ENCODE data around the gene RHOT2.

RHOT2 gene

GRCh38 chr16:629185-629832, 38.6 kb upstream of the RHOT2 start:
- Histone ChIP-seq H3K36me3 (ENCODE audit: control insufficient read depth in 4 of 4, insufficient read depth in 4 of 4, low read length in 3 of 4) (peaks cover 3 to 60% (median 28%) of the 10 kb centered on the region in 4 experiments), H3K4me1 (ENCODE audit: control extremely low read depth in 1 of 4, control insufficient read depth in 4 of 4, insufficient read depth in 4 of 4, low read length in 3 of 4) (peaks cover 0 to 8% (median 7%) of the 10 kb centered on the region in 4 experiments), H3K27ac (ENCODE audit: insufficient read depth in 1 of 2, low read depth in 1 of 2, low read length in 2 of 2, poor library complexity in 1 of 2, severe bottlenecking in 2 of 2) (no peak overlapping the region), H3K4me3 (ENCODE audit: control insufficient read depth in 1 of 7, extremely low read depth in 1 of 7, insufficient read depth in 4 of 7, low read depth in 2 of 7, low read length in 6 of 7) (no peak overlapping the region), H3K9me3 (ENCODE audit: control extremely low read depth in 1 of 5, control insufficient read depth in 4 of 5, insufficient read depth in 2 of 5, low read depth in 1 of 5, low read length in 4 of 5) (no peaks in the 10 kb centered on the region), H3K27me3 (replicated peaks in 2 of 5; ENCODE audit: control insufficient read depth in 4 of 5, insufficient read depth in 5 of 5, low read length in 4 of 5) (peaks cover 0 to 7% (median 0%) of the 10 kb centered on the region in 5 experiments)
- 96% methylated on average over 27 of the region's 29 CpGs for WGBS (ENCODE audit: insufficient coverage)
- DNase-seq: no peak
- ChIA-PET CTCF (no interaction called here), POLR2A (no interaction called here)

DNA sequence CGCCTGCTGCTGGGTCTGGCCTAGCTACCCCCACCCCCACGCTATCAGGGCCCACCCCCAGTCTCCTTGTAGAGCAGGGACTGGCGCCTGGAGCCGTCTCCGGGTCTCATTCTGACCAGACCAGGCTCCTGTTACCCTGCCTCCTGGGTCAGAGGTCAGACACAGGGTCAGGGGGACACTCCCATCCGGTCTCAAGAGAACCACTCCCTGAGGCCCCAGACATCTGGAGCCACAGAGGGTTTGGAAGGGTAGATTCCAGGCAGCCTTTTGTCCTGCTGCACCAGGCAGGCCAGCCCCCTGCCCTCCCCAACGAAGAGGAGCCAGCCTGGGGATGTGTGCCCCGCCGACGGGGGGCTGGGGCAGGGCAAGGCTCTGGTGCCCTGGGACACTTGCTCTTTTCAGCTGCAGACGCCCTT, 38.1 kb upstream of the RHOT2 start:
- H3K4me1 ChIP-seq (ENCODE audit: control extremely low read depth in 1 of 4, control insufficient read depth in 4 of 4, insufficient read depth in 4 of 4, low read length in 3 of 4): peaks cover 0 to 9% (median 7%) of the 10 kb centered on the region in 4 experiments
- H3K4me3 ChIP-seq (ENCODE audit: control insufficient read depth in 1 of 7, extremely low read depth in 1 of 7, insufficient read depth in 4 of 7, low read depth in 2 of 7, low read length in 6 of 7): no peak overlapping the region
- no peaks in the 10 kb centered on the region for H3K9me3 ChIP-seq (ENCODE audit: control extremely low read depth in 1 of 5, control insufficient read depth in 4 of 5, insufficient read depth in 2 of 5, low read depth in 1 of 5, low read length in 4 of 5)
- peaks cover 3 to 63% (median 31%) of the 10 kb centered on the region in 4 experiments for H3K36me3 ChIP-seq (ENCODE audit: control insufficient read depth in 4 of 4, insufficient read depth in 4 of 4, low read length in 3 of 4)
- POLR2A ChIA-PET: no interaction called here
- WGBS (ENCODE audit: insufficient coverage): 80% methylated on average over 9 of the region's 11 CpGs
- H3K27ac ChIP-seq (ENCODE audit: insufficient read depth in 1 of 2, low read depth in 1 of 2, low read length in 2 of 2, poor library complexity in 1 of 2, severe bottlenecking in 2 of 2): no peak overlapping the region
- no peak for DNase-seq
- CTCF ChIA-PET: no interaction called here
- peaks cover 0 to 7% (median 0%) of the 10 kb centered on the region in 5 experiments for H3K27me3 ChIP-seq (replicated peaks in 2 of 5; ENCODE audit: control insufficient read depth in 4 of 5, insufficient read depth in 5 of 5, low read length in 4 of 5)

- Histone ChIP-seq H3K9me3 (ENCODE audit: control extremely low read depth in 1 of 5, control insufficient read depth in 4 of 5, insufficient read depth in 2 of 5, low read depth in 1 of 5, low read length in 4 of 5) (no peaks in the 10 kb centered on the region), H3K27ac (ENCODE audit: insufficient read depth in 1 of 2, low read depth in 1 of 2, low read length in 2 of 2, poor library complexity in 1 of 2, severe bottlenecking in 2 of 2) (no peak overlapping the region), H3K27me3 (replicated peaks in 2 of 5; ENCODE audit: control insufficient read depth in 4 of 5, insufficient read depth in 5 of 5, low read length in 4 of 5) (peaks cover 0 to 7% (median 0%) of the 10 kb centered on the region in 5 experiments), H3K36me3 (ENCODE audit: control insufficient read depth in 4 of 4, insufficient read depth in 4 of 4, low read length in 3 of 4) (peaks cover 1 to 58% (median 31%) of the 10 kb centered on the region in 4 experiments), H3K4me1 (ENCODE audit: control extremely low read depth in 1 of 4, control insufficient read depth in 4 of 4, insufficient read depth in 4 of 4, low read length in 3 of 4) (peaks cover 0 to 14% (median 12%) of the 10 kb centered on the region in 4 experiments), H3K4me3 (ENCODE audit: control insufficient read depth in 1 of 7, extremely low read depth in 1 of 7, insufficient read depth in 4 of 7, low read depth in 2 of 7, low read length in 6 of 7) (no peak overlapping the region)
- 50% methylated on average over 24 of the region's 29 CpGs for WGBS (ENCODE audit: insufficient coverage)
- POLR2A ChIA-PET: no interaction called here
- no peak for DNase-seq
- CTCF ChIA-PET: no interaction called here
Measured at GRCh38 chr16:630249-630814, 37.6 kb upstream of the RHOT2 start.

DNA sequence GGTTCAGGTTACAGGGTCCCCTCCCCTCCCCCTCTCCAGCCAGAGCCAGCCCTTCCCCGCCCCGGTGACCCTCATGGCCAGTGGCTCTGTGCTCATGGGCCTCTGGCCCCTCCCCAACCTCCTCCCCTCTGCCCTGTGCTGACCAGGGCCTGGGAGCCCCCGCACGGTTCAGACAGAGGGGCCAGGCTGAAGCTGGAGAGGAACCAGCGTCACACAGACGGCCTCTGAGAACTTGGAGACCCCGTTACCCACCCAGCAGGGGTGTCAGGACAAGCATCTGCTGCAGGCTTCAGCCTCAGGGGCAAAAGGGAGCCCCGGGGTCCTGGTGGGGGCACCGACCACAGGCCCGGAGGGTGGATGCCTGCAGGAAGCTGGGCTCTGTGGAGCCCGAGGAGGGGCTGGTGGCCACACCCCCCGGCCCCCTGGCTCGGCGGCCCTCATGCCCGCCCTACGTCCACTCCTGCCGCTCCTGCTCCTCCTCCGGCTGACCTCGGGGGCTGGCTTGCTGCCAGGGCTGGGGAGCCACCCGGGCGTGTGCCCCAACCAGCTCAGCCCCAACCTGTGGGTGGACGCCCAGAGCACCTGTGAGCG, 37.0 kb upstream of the RHOT2 start, which contains the start of gene WFIKKN1:
WFIKKN1 (plus strand) TSS at position 171 of the 591 bp plus-strand sequence; CDS start at position 440, 269 bp downstream.
- Histone ChIP-seq H3K9me3 (ENCODE audit: control extremely low read depth in 1 of 5, control insufficient read depth in 4 of 5, insufficient read depth in 2 of 5, low read depth in 1 of 5, low read length in 4 of 5) (no peaks in the 10 kb centered on the region), H3K36me3 (ENCODE audit: control insufficient read depth in 4 of 4, insufficient read depth in 4 of 4, low read length in 3 of 4) (peaks cover 0 to 52% (median 29%) of the 10 kb centered on the region in 4 experiments), H3K27me3 (replicated peaks in 2 of 5; ENCODE audit: control insufficient read depth in 4 of 5, insufficient read depth in 5 of 5, low read length in 4 of 5) (peaks cover 0 to 7% (median 0%) of the 10 kb centered on the region in 5 experiments), H3K4me1 (ENCODE audit: control extremely low read depth in 1 of 4, control insufficient read depth in 4 of 4, insufficient read depth in 4 of 4, low read length in 3 of 4) (peaks cover 0 to 18% (median 18%) of the 10 kb centered on the region in 4 experiments), H3K27ac (ENCODE audit: insufficient read depth in 1 of 2, low read depth in 1 of 2, low read length in 2 of 2, poor library complexity in 1 of 2, severe bottlenecking in 2 of 2) (no peak within 1 kb of the TSS), H3K4me3 (ENCODE audit: control insufficient read depth in 1 of 7, extremely low read depth in 1 of 7, insufficient read depth in 4 of 7, low read depth in 2 of 7, low read length in 6 of 7) (peak within 1 kb of the TSS in 1 of 7 experiments; percentile 16)
- POLR2A ChIA-PET: interaction anchor here (0.6 kb wide), 1 partner anchor 10 kb away, joined by 4 read pairs; no protein-coding TSS in a partner anchor
- WGBS (ENCODE audit: insufficient coverage): 5% methylated on average over 18 of the region's 23 CpGs
- peak in 2 of 3 donors; percentile 22 to 30 for DNase-seq
- CTCF ChIA-PET: no interaction called here

- peaks cover 0 to 7% (median 0%) of the 10 kb centered on the region in 5 experiments for H3K27me3 ChIP-seq (replicated peaks in 2 of 5; ENCODE audit: control insufficient read depth in 4 of 5, insufficient read depth in 5 of 5, low read length in 4 of 5)
- H3K36me3 ChIP-seq (ENCODE audit: control insufficient read depth in 4 of 4, insufficient read depth in 4 of 4, low read length in 3 of 4): peaks cover 0 to 45% (median 25%) of the 10 kb centered on the region in 4 experiments
- H3K4me3 ChIP-seq (ENCODE audit: control insufficient read depth in 1 of 7, extremely low read depth in 1 of 7, insufficient read depth in 4 of 7, low read depth in 2 of 7, low read length in 6 of 7): no peak overlapping the region
- CTCF ChIA-PET: no interaction called here
- H3K27ac ChIP-seq (ENCODE audit: insufficient read depth in 1 of 2, low read depth in 1 of 2, low read length in 2 of 2, poor library complexity in 1 of 2, severe bottlenecking in 2 of 2): no peak overlapping the region
- no peaks in the 10 kb centered on the region for H3K9me3 ChIP-seq (ENCODE audit: control extremely low read depth in 1 of 5, control insufficient read depth in 4 of 5, insufficient read depth in 2 of 5, low read depth in 1 of 5, low read length in 4 of 5)
- WGBS (ENCODE audit: insufficient coverage): 76% methylated on average over 8 of the region's 9 CpGs
- POLR2A ChIA-PET: no interaction called here
- no peak for DNase-seq
- H3K4me1 ChIP-seq (ENCODE audit: control extremely low read depth in 1 of 4, control insufficient read depth in 4 of 4, insufficient read depth in 4 of 4, low read length in 3 of 4): peaks cover 0 to 23% (median 21%) of the 10 kb centered on the region in 4 experiments
Measured at GRCh38 chr16:631808-632358, 36.0 kb upstream of the RHOT2 start.

DNA sequence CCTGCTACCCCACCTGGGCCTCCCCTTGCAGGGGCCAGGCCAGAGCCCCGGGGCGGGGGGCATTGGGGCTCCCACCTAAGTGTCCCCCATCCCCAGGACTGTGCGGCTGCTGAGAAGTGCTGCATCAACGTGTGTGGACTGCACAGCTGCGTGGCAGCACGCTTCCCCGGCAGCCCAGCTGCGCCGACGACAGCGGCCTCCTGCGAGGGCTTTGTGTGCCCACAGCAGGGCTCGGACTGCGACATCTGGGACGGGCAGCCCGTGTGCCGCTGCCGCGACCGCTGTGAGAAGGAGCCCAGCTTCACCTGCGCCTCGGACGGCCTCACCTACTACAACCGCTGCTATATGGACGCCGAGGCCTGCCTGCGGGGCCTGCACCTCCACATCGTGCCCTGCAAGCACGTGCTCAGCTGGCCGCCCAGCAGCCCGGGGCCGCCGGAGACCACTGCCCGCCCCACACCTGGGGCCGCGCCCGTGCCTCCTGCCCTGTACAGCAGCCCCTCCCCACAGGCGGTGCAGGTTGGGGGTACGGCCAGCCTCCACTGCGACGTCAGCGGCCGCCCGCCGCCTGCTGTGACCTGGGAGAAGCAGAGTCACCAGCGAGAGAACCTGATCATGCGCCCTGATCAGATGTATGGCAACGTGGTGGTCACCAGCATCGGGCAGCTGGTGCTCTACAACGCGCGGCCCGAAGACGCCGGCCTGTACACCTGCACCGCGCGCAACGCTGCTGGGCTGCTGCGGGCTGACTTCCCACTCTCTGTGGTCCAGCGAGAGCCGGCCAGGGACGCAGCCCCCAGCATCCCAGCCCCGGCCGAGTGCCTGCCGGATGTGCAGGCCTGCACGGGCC, 35.2 kb upstream of the RHOT2 start:
- no peak overlapping the region for H3K27ac ChIP-seq (ENCODE audit: insufficient read depth in 1 of 2, low read depth in 1 of 2, low read length in 2 of 2, poor library complexity in 1 of 2, severe bottlenecking in 2 of 2)
- 96% methylated on average over 38 of the region's 67 CpGs for WGBS (ENCODE audit: insufficient coverage)
- ChIA-PET CTCF (interaction anchor here (1.4 kb wide), 1 partner anchor 27 kb away, joined by 3 read pairs; no protein-coding TSS in a partner anchor), POLR2A (no interaction called here)
- peaks cover 0 to 37% (median 20%) of the 10 kb centered on the region in 4 experiments for H3K36me3 ChIP-seq (ENCODE audit: control insufficient read depth in 4 of 4, insufficient read depth in 4 of 4, low read length in 3 of 4)
- DNase-seq: no peak
- H3K4me1 ChIP-seq (ENCODE audit: control extremely low read depth in 1 of 4, control insufficient read depth in 4 of 4, insufficient read depth in 4 of 4, low read length in 3 of 4): peaks cover 0 to 28% (median 27%) of the 10 kb centered on the region in 4 experiments
- H3K9me3 ChIP-seq (ENCODE audit: control extremely low read depth in 1 of 5, control insufficient read depth in 4 of 5, insufficient read depth in 2 of 5, low read depth in 1 of 5, low read length in 4 of 5): no peaks in the 10 kb centered on the region
- no peak overlapping the region for H3K4me3 ChIP-seq (ENCODE audit: control insufficient read depth in 1 of 7, extremely low read depth in 1 of 7, insufficient read depth in 4 of 7, low read depth in 2 of 7, low read length in 6 of 7)
- peaks cover 0 to 7% (median 0%) of the 10 kb centered on the region in 5 experiments for H3K27me3 ChIP-seq (replicated peaks in 2 of 5; ENCODE audit: control insufficient read depth in 4 of 5, insufficient read depth in 5 of 5, low read length in 4 of 5)
